BE2C (cell line): Measurements from ENCODE around the gene BMPR1B.

Source experiments
- DNase-seq: peaks from one replicate; pipeline ENCODE4 v3.0.0-alpha.2; 2020
- H3K27me3 ChIP-seq: fragments of 250-450 bp; sonication (Bioruptor Pico); 2 replicates; pipeline ENCODE4 v1.5.1; 2020; ENCODE audit warnings: mild to moderate bottlenecking
- H3K36me3 ChIP-seq: fragments of 250-450 bp; sonication (Bioruptor Pico); 2 replicates; pipeline ENCODE4 v1.5.1; 2020; ENCODE audit warnings: mild to moderate bottlenecking
- H3K4me1 ChIP-seq: fragments of 250-450 bp; sonication (Bioruptor Pico); 2 replicates; pipeline ENCODE4 v1.5.1; 2020
- H3K4me3 ChIP-seq: 2 replicates; pipeline ENCODE4 v1.5.1; 2011; ENCODE audit warnings: low read depth, low read length
- H3K9me3 ChIP-seq: fragments of 250-450 bp; sonication (Bioruptor Pico); 2 replicates; pipeline ENCODE4 v1.5.1; 2020
- CTCF ChIP-seq: IDR thresholded peaks from 2 replicates; pipeline ENCODE4 v1.5.1; 2012; ENCODE audit warnings: mild to moderate bottlenecking, low read depth, low read length

BMPR1B gene

GRCh38 chr4:94798808-94799207 lies 41.1 kb downstream of the BMPR1B start:
- Histone ChIP-seq H3K9me3 (no peaks in the 10 kb centered on the region), H3K36me3 (no peaks in the 10 kb centered on the region; the same call in 1 of the 2 replicates), H3K4me3 (no peak overlapping the region), H3K27me3 (no peaks in the 10 kb centered on the region), H3K4me1 (peaks cover 8% of the 10 kb centered on the region)
- DNase-seq: no peak
- TF ChIP-seq CTCF: no peak

- H3K27me3 ChIP-seq: no peaks in the 10 kb centered on the region
- no peaks in the 10 kb centered on the region for H3K9me3 ChIP-seq
- TF ChIP-seq CTCF: no peak
- peaks cover 18% of the 10 kb centered on the region for H3K4me1 ChIP-seq
- no peak for DNase-seq
- no peak overlapping the region for H3K4me3 ChIP-seq
- no peaks in the 10 kb centered on the region; the same call in 1 of the 2 replicates for H3K36me3 ChIP-seq
Measured at GRCh38 chr4:94801016-94801415, 43.3 kb downstream of the BMPR1B start.

DNA sequence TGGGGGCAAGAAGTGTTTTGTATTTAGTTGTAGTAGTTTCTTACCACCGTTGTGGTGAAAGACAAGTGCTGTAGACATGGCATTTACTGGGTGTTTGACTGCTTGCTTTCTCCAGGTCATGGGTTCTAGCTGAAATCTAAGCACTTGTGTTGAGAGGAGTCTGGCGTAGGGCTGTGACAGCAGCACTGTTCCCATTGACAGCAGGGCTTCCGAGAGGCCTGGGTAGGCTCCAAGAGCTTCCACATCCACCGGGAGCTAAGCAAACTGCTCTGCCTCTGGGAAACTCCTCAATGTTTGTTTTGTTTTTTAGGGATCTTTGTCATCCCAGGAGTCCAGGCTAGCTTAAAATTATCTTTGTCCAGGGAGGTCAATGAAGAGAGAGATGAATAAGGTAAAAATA lies 44.3 kb downstream of the BMPR1B start:
- no peak for TF ChIP-seq CTCF
- H3K4me1 ChIP-seq: peaks cover 24% of the 10 kb centered on the region
- no peak overlapping the region for H3K4me3 ChIP-seq
- no peaks in the 10 kb centered on the region for H3K27me3 ChIP-seq
- DNase-seq: peak; percentile 16
- H3K9me3 ChIP-seq: no peaks in the 10 kb centered on the region
- no peaks in the 10 kb centered on the region; the same call in 1 of the 2 replicates for H3K36me3 ChIP-seq

- peaks cover 24% of the 10 kb centered on the region for H3K4me1 ChIP-seq
- H3K4me3 ChIP-seq: no peak overlapping the region
- no peak for DNase-seq
- H3K9me3 ChIP-seq: no peaks in the 10 kb centered on the region
- H3K27me3 ChIP-seq: no peaks in the 10 kb centered on the region
- H3K36me3 ChIP-seq: no peaks in the 10 kb centered on the region
- no peak for TF ChIP-seq CTCF
Measured at GRCh38 chr4:94803181-94803580, 45.4 kb downstream of the BMPR1B start.

DNA sequence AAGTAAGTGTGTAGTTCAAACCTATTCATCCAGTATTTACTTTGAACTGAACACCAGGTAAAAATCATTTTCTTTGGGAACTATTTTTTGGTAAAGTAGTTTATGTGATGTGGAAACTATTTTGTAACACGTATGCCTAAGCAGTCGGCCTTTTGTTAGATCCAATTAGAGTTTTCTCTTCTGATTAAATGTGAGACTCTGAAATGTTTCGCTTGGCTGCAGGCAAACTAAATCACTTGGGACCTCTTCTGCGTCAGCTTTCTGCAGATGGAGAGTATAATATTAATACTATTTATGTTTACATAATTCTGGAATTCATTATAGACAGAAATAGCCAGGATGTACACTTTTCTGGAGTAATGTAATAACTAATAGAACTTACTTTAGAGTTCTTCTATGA lies 46.9 kb downstream of the BMPR1B start:
- H3K27me3 ChIP-seq: no peaks in the 10 kb centered on the region
- no peaks in the 10 kb centered on the region for H3K9me3 ChIP-seq
- DNase-seq: no peak

GRCh38 chr4:94806376-94806775 lies 48.6 kb downstream of the BMPR1B start:
- TF ChIP-seq CTCF: no peak
- peaks cover 20% of the 10 kb centered on the region for H3K4me1 ChIP-seq
- H3K4me3 ChIP-seq: no peak overlapping the region
- no peaks in the 10 kb centered on the region for H3K9me3 ChIP-seq
- no peaks in the 10 kb centered on the region for H3K27me3 ChIP-seq
- DNase-seq: no peak
- H3K36me3 ChIP-seq: no peaks in the 10 kb centered on the region

More for the DNA sequence above, 46.9 kb downstream of the BMPR1B start:
- peaks cover 20% of the 10 kb centered on the region for H3K4me1 ChIP-seq
- no peaks in the 10 kb centered on the region for H3K36me3 ChIP-seq
- no peak for TF ChIP-seq CTCF
- H3K4me3 ChIP-seq: no peak overlapping the region
